Esophagus muscularis mucosa (tissue), 4 donors: ENCODE measurements around the gene ODR4. TPM values are rescaled to one million over a fixed set of nuclear protein-coding genes. Genes with fewer than 3 reads are reported as not detected.
"Not testable (repeated sequence)": the region's sequence is repeated elsewhere in the genome, so short reads cannot be mapped to it uniquely, and the experiment has no call there.

Experiments used
- DNase-seq: peaks from one replicate; pipeline ENCODE4 v3.0.0-alpha.2; 2017; ENCODE audit errors: extremely low spot score
- H3K27ac ChIP-seq, 4 donors: fragments of 200-600 bp; sonication (generic); replicated peaks in 1 of 4; 1 replicate in 3 of 4; 2 replicates in 1 of 4; pipeline ENCODE4 v1.5.1; 2016 to 2019; ENCODE audit warnings: mild to moderate bottlenecking in 1 of 4
- H3K27me3 ChIP-seq, 4 donors: fragments of 200-600 bp; sonication (generic); one replicate each; pipeline versions ENCODE4 v1.5.1 to v1.6.0; 2016 to 2019
- H3K36me3 ChIP-seq, 4 donors: fragments of 200-600 bp; sonication (generic); one replicate each; pipeline ENCODE4 v1.5.1; 2016 to 2019
- H3K4me1 ChIP-seq, 4 donors: fragments of 200-600 bp; sonication (generic); one replicate each; pipeline ENCODE4 v1.5.1; 2016 to 2019
- H3K4me3 ChIP-seq, 4 donors: fragments of 200-600 bp; sonication (generic); 1 replicate in 2 of 4; 2 replicates in 2 of 4; pipeline ENCODE4 v1.5.1; 2016 to 2019; ENCODE audit warnings: mild to moderate bottlenecking in 4 of 4, moderate library complexity in 1 of 4
- H3K9me3 ChIP-seq, 4 donors: fragments of 200-600 bp; sonication (generic); 1 replicate in 3 of 4; 2 replicates in 1 of 4; pipeline ENCODE4 v1.5.1; 2016 to 2019
- EP300 ChIP-seq: sonication (generic); formaldehyde crosslinking; IDR thresholded peaks from one replicate; pipeline ENCODE4 v1.6.1; 2017; ENCODE audit warnings: antibody characterized with exemption
- POLR2A ChIP-seq: fragments of 450-650 bp; IDR thresholded peaks from one replicate; pipeline ENCODE4 v1.6.1; 2017; ENCODE audit warnings: antibody characterized with exemption, moderate library complexity, mild to moderate bottlenecking, low read depth
- POLR2AphosphoS5 ChIP-seq, 2 donors: sonication (generic); formaldehyde crosslinking; IDR thresholded peaks; one replicate each; pipeline ENCODE4 v1.6.1; 2017; ENCODE audit warnings: antibody characterized with exemption in 2 of 2
- WGBS: methylation state at CpG from one replicate; pipeline ENCODE4 v1.1.5; 2018; 5-methylcytosine and 5-hydroxymethylcytosine counted together
- intact Hi-C: fragments of 100-400 bp; cut with DNase I; formaldehyde crosslinking; loops from one replicate; pipeline ENCODE4 v1.15.1; 2023
- total RNA-seq, 4 donors: library from RNA; depleted of rRNA; stranded (reverse); fragments of >200 nt; gene quantifications; one replicate each; pipeline versions ENCODE4 v1.1.0 to v1.2.1, GENCODE V29; 2016
- TF ChIP-seq, protein P1 (sequence below), 3 experiments: fragments of 200-600 bp in 2 of 3; fragments of 450-650 bp in 1 of 3; sonication (generic) in 2 of 3; IDR thresholded peaks; one replicate each; pipeline ENCODE4 v1.5.1; 2017 to 2019; ENCODE audit warnings: antibody characterized with exemption in 3 of 3, mild to moderate bottlenecking in 2 of 3, moderate library complexity in 1 of 3

ODR4 gene
- total RNA-seq, 4 donors from 2014 or later = 8.4 to 14.9 (median 11.8) TPM

DNA sequence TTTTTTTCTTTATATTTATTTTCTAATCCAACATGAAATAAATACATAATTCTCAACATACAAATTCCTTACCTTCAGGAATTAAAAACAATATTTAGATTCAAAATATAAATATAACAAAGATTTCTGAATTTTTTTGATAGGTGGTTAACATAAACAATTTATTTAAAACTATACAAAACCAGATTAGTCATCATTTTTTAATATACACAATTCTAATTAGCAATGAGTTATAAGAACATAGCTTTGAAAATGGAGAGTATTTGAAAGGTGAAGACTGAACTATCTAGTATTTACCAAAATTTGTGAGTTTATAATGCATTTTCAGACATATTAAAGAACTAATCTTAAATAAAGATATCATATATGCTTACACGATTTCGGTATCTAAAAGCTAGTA, 38.1 kb upstream of the ODR4 start:
- H3K4me1 ChIP-seq = no peaks in the 10 kb centered on the region
- WGBS = 95% methylated on average over 2 of the region's 2 CpGs
- DNase-seq = no peak
- no peaks in the 10 kb centered on the region for H3K9me3 ChIP-seq
- intact Hi-C loops = no loop called here
- H3K27me3 ChIP-seq = no peaks in the 10 kb centered on the region
- no peak overlapping the region for H3K4me3 ChIP-seq
- no peak for TF ChIP-seq POLR2AphosphoS5 (IDR thresholded peaks at IDR 0.05)
- TF ChIP-seq POLR2A = no peak
- TF ChIP-seq EP300 = no peak
- TF ChIP-seq, protein P1, sequence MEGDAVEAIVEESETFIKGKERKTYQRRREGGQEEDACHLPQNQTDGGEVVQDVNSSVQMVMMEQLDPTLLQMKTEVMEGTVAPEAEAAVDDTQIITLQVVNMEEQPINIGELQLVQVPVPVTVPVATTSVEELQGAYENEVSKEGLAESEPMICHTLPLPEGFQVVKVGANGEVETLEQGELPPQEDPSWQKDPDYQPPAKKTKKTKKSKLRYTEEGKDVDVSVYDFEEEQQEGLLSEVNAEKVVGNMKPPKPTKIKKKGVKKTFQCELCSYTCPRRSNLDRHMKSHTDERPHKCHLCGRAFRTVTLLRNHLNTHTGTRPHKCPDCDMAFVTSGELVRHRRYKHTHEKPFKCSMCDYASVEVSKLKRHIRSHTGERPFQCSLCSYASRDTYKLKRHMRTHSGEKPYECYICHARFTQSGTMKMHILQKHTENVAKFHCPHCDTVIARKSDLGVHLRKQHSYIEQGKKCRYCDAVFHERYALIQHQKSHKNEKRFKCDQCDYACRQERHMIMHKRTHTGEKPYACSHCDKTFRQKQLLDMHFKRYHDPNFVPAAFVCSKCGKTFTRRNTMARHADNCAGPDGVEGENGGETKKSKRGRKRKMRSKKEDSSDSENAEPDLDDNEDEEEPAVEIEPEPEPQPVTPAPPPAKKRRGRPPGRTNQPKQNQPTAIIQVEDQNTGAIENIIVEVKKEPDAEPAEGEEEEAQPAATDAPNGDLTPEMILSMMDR (IDR thresholded peaks at IDR 0.05) = no peak
- no peak overlapping the region for H3K27ac ChIP-seq
- peaks cover 66 to 100% (median 91%) of the 10 kb centered on the region in 4 donors for H3K36me3 ChIP-seq

DNA sequence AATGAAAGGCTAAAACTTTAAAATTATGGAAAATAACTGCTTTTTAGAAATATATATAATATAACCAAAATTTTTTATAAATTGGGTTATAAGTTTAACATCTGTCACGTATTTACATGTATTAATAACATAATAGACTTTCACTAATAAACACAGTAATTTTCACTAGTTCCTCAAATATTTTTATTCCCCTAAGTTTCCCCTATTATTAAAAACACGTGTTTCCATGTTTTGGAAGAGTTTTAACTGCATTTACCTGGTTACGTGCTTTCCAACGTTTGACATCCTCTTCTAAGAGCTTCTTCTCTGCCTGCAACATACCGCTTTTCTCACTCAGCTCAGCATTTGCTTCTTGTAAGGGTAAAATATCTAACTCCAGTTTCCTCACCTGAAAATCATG, 34.9 kb upstream of the ODR4 start:
- Histone ChIP-seq H3K9me3 (no peaks in the 10 kb centered on the region), H3K4me1 (no peaks in the 10 kb centered on the region), H3K27me3 (no peaks in the 10 kb centered on the region), H3K36me3 (peaks cover 69 to 100% (median 91%) of the 10 kb centered on the region in 4 donors), H3K4me3 (no peak overlapping the region), H3K27ac (no peak overlapping the region)
- 90% methylated on average over 5 of the region's 5 CpGs for WGBS
- intact Hi-C loops = no loop called here
- TF ChIP-seq POLR2AphosphoS5 (IDR thresholded peaks at IDR 0.05) (no peak), EP300 (no peak), POLR2A (no peak)
- TF ChIP-seq, protein P1 (IDR thresholded peaks at IDR 0.05) = no peak
- DNase-seq = no peak

DNA sequence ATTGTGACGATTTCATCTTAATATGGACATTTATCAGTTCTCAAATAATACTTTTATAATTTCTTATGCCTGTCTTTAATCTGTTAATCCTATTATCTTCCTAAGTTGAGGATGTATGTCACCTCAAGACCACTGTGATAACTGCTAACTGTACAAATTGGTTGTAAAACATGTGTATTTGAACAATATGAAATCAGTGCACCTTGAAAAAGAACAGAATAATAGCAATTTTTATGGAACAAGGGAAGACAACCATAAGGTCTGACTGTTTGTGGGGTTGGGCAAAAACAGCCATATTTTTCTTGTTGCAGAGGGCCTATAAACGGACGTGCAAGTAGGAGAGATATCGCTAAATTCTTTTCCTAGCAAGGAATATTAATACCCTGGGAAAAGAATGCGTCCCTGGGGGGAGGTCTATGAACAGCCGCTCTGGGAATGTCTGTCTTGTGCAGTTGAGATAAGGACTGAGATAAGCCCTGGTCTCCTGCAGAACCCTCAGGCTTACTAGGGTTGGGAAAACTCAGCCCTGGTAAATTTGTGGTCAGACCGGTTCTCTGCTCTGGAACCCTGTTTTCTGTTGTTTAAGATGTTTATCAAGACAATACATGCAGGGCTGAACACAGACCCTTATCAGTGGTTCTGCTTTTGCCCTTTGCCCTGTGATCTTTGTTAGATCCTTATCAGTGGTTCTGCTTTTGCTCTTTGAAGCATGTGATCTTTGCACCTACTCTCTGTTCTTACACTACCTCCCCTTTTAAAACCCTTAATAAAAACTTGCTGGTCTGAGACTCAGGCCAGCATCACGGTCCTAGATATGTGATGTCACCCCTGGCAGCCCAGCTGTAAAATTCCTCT, 27.6 kb upstream of the ODR4 start:
- WGBS = 88% methylated on average over 8 of the region's 8 CpGs
- H3K9me3 ChIP-seq, DNase-seq, H3K4me3 ChIP-seq, intact Hi-C loops, H3K27me3 ChIP-seq, H3K4me1 ChIP-seq, H3K27ac ChIP-seq: not testable (repeated sequence)
- peaks cover 83 to 100% (median 95%) of the 10 kb centered on the region in 4 donors for H3K36me3 ChIP-seq

DNA sequence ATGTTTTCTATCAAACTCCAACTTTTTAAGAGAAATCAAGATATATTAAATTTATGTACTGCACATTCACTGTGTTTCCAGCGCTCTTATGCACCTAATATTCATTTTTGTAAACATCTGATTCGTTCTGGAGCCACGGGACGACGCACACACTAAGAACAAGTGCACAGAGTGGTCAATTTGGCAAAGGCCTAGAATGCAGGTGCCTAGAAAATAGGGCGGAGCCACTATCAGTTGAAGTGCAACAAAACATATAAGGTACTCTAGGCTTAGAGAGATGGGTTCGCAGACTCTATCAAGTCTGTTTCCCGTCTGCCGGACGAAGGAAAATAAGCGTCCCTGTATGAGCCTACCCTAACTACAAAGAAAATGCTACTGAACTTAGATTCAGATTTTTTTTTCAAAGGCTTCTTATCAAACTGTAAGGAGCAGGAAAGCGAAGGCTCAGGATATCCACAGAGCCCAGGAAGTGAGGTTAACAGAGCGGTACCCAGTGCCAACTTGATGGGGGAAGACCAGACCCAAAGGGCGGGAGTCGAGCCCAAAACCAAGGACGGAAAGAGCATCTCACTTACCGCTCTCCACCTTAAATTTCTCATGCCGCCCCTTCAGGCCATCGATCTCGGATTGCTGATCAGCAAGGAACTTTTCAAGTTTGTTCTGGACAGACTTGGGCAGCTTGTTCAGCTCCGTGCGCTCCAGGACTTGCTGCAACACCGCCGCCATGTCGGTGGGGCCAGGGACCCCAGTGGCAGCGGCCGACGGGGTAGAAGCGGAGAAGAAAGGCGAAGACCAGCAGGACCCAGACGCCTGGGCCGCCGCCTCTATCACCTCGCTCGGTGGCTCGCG, 1.1 kb upstream of the ODR4 start:
- Histone ChIP-seq H3K27me3 (no peaks in the 10 kb centered on the region), H3K4me3 (peak overlapping the region; percentile 68 to 90 (median 78)), H3K27ac (peak overlapping the region; percentile 95 to 98 (median 96)), H3K4me1 (peaks cover 25 to 43% (median 40%) of the 10 kb centered on the region in 4 donors), H3K9me3 (no peaks in the 10 kb centered on the region), H3K36me3 (peaks cover 0 to 34% (median 22%) of the 10 kb centered on the region in 4 donors)
- intact Hi-C loops = no loop called here
- no peak for DNase-seq
- WGBS = under 1% methylated on average over 25 of the region's 37 CpGs
- no peak for TF ChIP-seq POLR2AphosphoS5 (IDR thresholded peaks at IDR 0.05)
- TF ChIP-seq POLR2A = no peak
- TF ChIP-seq, protein P1 (IDR thresholded peaks at IDR 0.05) = no peak
- TF ChIP-seq EP300 = no peak

DNA sequence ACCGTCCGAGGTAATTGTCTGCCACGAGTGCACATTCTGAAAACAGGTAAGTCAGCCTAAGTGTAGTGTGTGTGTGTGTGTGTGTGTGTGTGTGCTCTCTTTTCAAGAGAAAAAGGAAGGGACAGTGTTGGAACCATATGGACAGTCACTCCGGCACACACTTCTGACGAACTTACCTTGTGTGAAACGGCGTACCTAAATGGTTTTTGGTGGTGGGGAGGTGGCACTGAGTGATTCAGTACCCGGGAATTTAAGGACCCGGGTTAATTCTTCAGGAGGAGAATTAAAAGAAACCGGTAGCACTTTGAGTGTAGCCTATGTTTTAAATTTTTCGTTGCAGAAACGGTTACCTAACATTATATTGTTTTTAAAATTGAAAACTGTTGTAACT, 286 bp downstream of the ODR4 start:
- H3K36me3 ChIP-seq = peaks cover 0 to 34% (median 21%) of the 10 kb centered on the region in 4 donors
- peak overlapping the region; percentile 95 to 98 (median 96) for H3K27ac ChIP-seq
- intact Hi-C loops = no loop called here
- under 1% methylated on average over 12 of the region's 12 CpGs for WGBS
- no peak for DNase-seq
- no peaks in the 10 kb centered on the region for H3K27me3 ChIP-seq
- H3K9me3 ChIP-seq = no peaks in the 10 kb centered on the region
- TF ChIP-seq EP300 (no peak), POLR2A (no peak), POLR2AphosphoS5 (IDR thresholded peaks at IDR 0.05) (no peak)
- TF ChIP-seq, protein P1 (IDR thresholded peaks at IDR 0.05) = no peak
- peak overlapping the region; percentile 68 to 90 (median 78) for H3K4me3 ChIP-seq
- H3K4me1 ChIP-seq = peaks cover 25 to 43% (median 40%) of the 10 kb centered on the region in 4 donors
